K562 (cell line): ENCODE results near the gene MED15. TPM values are rescaled to one million over a fixed set of nuclear protein-coding genes. Genes with fewer than 3 reads are reported as not detected.

Source experiments
- GABPB2 ChIP-seq: fragments of 250-450 bp; sonication (Bioruptor Pico); conservative IDR thresholded peaks from 2 replicates; pipeline ENCODE4 v1.5.1; 2021; ENCODE audit warnings: mild to moderate bottlenecking
- HMG20A ChIP-seq: fragments of 450-650 bp; formaldehyde crosslinking; conservative IDR thresholded peaks from 2 replicates; pipeline ENCODE4 v1.4.0; 2020; ENCODE audit warnings: mild to moderate bottlenecking, mixed read lengths
- ILF3 ChIP-seq: fragments of 450-650 bp; IDR thresholded peaks from 2 replicates; pipeline ENCODE4 v1.6.1; 2018; ENCODE audit warnings: antibody characterized with exemption, mild to moderate bottlenecking, moderate library complexity, borderline replicate concordance
- MBD1 ChIP-seq: fragments of 250-450 bp; sonication (Bioruptor Pico); IDR thresholded peaks from 2 replicates; pipeline ENCODE4 v1.8.0; 2022; ENCODE audit warnings: inconsistent platforms
- MYBL2 ChIP-seq, 2 experiments: fragments of 450-650 bp in 1 of 2; sonication (generic) in 1 of 2; formaldehyde crosslinking in 1 of 2; IDR thresholded peaks; 2 replicates each; pipeline versions ENCODE4 v1.6.1 to v1.8.1; 2017 to 2022; ENCODE audit warnings: borderline replicate concordance in 1 of 2, inconsistent platforms in 1 of 2, low read depth in 1 of 2, mild to moderate bottlenecking in 1 of 2, missing genetic modification reagents in 1 of 2, moderate library complexity in 1 of 2
- POLR2A ChIP-seq: fragments of 450-650 bp; conservative IDR thresholded peaks from 2 replicates; pipeline ENCODE4 v1.6.1; 2016
- SNRNP70 ChIP-seq: fragments of 200-400 bp; formaldehyde crosslinking; optimal IDR thresholded peaks from 2 replicates; pipeline ENCODE3; 2017; ENCODE audit warnings: low read depth, low read length
- SUPT5H ChIP-seq: fragments of 450-650 bp; IDR thresholded peaks from 2 replicates; pipeline ENCODE4 v1.6.1; 2016
- TEAD2 ChIP-seq: fragments of 450-650 bp; IDR thresholded peaks from 2 replicates; pipeline ENCODE4 v1.6.1; 2016; ENCODE audit warnings: missing genetic modification characterization, control low read depth, missing compliant biosample characterization
- ZBTB43 ChIP-seq: sonication (generic); formaldehyde crosslinking; IDR thresholded peaks from 2 replicates; pipeline ENCODE4 v1.8.0; 2023; ENCODE audit warnings: mild to moderate bottlenecking, missing genetic modification reagents
- ZBTB8A ChIP-seq: fragments of 450-650 bp; IDR thresholded peaks from 2 replicates; pipeline ENCODE4 v1.6.1; 2018; ENCODE audit warnings: mild to moderate bottlenecking, moderate library complexity; ENCODE audit not compliant: partially characterized antibody
- ZNF699 ChIP-seq: fragments of 250-450 bp; sonication (Bioruptor Pico); IDR thresholded peaks from 2 replicates; pipeline ENCODE4 v1.8.0; 2021; ENCODE audit warnings: mild to moderate bottlenecking, moderate library complexity; ENCODE audit not compliant: insufficient replicate concordance
- ZNF75A ChIP-seq: fragments of 450-650 bp; formaldehyde crosslinking; IDR thresholded peaks from 2 replicates; pipeline ENCODE4 v1.4.0; 2020; ENCODE audit warnings: mild to moderate bottlenecking
- ZNF778 ChIP-seq: fragments of 450-650 bp; formaldehyde crosslinking; IDR thresholded peaks from 2 replicates; pipeline ENCODE4 v1.4.0; 2020; ENCODE audit warnings: mild to moderate bottlenecking, moderate library complexity
- polyA plus RNA-seq, 8 experiments: library from polyadenylated mRNA; depleted of rRNA in 4 of 8; stranded (reverse) in 5 of 8; unstranded in 3 of 8; fragments of >200 nt; fragmentation: Nextera tagmentation in 2 of 8; fragmentation: Illumina TruSeq in 1 of 8; extraction: Ambion mirVana in 2 of 8; extraction: Trizol in 1 of 8; gene quantifications; 2 replicates each; pipeline versions ENCODE4 v1.2.1 to v1.2.3, GENCODE V29; 2011 to 2014; ENCODE audit warnings: inconsistent platforms in 1 of 8, missing spikeins in 1 of 8
- total RNA-seq, 7 experiments: library from RNA; depleted of rRNA in 6 of 7; stranded (reverse); fragments of >200 nt in 6 of 7; fragmentation: Illumina TruSeq in 2 of 7; extraction: Trizol in 2 of 7; gene quantifications; 2 replicates each; pipeline versions ENCODE4 v1.2.1 to v1.2.3, GENCODE V29; 2011 to 2021; ENCODE audit warnings: low replicate concordance in 1 of 7
- TF ChIP-seq, protein P1 (sequence below): fragments of 250-450 bp; sonication (Bioruptor Pico); IDR thresholded peaks from 2 replicates; pipeline ENCODE4 v1.8.0; 2022; ENCODE audit warnings: inconsistent platforms, mild to moderate bottlenecking, moderate library complexity, borderline replicate concordance
- TF ChIP-seq, protein P2 (sequence below), 2 experiments: fragments of 450-650 bp in 1 of 2; IDR thresholded peaks; 2 replicates each; pipeline ENCODE4 v1.6.1; 2011 to 2017; ENCODE audit warnings: low read depth in 2 of 2, antibody characterized with exemption in 1 of 2, borderline replicate concordance in 1 of 2, low read length in 1 of 2, mild to moderate bottlenecking in 1 of 2, mixed read lengths in 1 of 2; ENCODE audit not compliant: control insufficient read depth in 1 of 2

MED15 gene
- total and polyA plus RNA-seq, 9 of the 15 experiments (the other 6 are each of a cell fraction or from before 2014, with no cell fraction given): 4.0 to 271 (median 60.1) TPM

- TF ChIP-seq ZBTB8A: no peak
- TF ChIP-seq MYBL2 (IDR thresholded peaks at IDR 0.05; ENCODE audit: low read depth): no peak
- no peak for TF ChIP-seq MYBL2 (CRISPR knock-in tag; IDR thresholded peaks at IDR 0.05; ENCODE audit: borderline replicate concordance)
- TF ChIP-seq GABPB2 (CRISPR knock-in tag): no peak
- TF ChIP-seq ZNF699 (CRISPR knock-in tag): no peak
- no peak for TF ChIP-seq ILF3
- no peak for TF ChIP-seq MBD1
- no peak for TF ChIP-seq POLR2A
- TF ChIP-seq SNRNP70: no peak
- TF ChIP-seq SUPT5H: no peak
- TF ChIP-seq HMG20A (CRISPR knock-in tag): no peak
- TF ChIP-seq, protein P1, sequence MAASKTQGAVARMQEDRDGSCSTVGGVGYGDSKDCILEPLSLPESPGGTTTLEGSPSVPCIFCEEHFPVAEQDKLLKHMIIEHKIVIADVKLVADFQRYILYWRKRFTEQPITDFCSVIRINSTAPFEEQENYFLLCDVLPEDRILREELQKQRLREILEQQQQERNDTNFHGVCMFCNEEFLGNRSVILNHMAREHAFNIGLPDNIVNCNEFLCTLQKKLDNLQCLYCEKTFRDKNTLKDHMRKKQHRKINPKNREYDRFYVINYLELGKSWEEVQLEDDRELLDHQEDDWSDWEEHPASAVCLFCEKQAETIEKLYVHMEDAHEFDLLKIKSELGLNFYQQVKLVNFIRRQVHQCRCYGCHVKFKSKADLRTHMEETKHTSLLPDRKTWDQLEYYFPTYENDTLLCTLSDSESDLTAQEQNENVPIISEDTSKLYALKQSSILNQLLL (CRISPR knock-in tag): no peak
- no peak for TF ChIP-seq ZBTB43
- TF ChIP-seq ZNF778: no peak
- no peak for TF ChIP-seq TEAD2 (tag)
- TF ChIP-seq, protein P2, sequence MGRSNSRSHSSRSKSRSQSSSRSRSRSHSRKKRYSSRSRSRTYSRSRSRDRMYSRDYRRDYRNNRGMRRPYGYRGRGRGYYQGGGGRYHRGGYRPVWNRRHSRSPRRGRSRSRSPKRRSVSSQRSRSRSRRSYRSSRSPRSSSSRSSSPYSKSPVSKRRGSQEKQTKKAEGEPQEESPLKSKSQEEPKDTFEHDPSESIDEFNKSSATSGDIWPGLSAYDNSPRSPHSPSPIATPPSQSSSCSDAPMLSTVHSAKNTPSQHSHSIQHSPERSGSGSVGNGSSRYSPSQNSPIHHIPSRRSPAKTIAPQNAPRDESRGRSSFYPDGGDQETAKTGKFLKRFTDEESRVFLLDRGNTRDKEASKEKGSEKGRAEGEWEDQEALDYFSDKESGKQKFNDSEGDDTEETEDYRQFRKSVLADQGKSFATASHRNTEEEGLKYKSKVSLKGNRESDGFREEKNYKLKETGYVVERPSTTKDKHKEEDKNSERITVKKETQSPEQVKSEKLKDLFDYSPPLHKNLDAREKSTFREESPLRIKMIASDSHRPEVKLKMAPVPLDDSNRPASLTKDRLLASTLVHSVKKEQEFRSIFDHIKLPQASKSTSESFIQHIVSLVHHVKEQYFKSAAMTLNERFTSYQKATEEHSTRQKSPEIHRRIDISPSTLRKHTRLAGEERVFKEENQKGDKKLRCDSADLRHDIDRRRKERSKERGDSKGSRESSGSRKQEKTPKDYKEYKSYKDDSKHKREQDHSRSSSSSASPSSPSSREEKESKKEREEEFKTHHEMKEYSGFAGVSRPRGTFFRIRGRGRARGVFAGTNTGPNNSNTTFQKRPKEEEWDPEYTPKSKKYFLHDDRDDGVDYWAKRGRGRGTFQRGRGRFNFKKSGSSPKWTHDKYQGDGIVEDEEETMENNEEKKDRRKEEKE (IDR thresholded peaks at IDR 0.05; ENCODE audit: borderline replicate concordance in 1 of 2, control insufficient read depth in 1 of 2, low read depth in 2 of 2, low read length in 1 of 2): no peak
- TF ChIP-seq ZNF75A (CRISPR knock-in tag): no peak
- TF ChIP-seq, all 486 proteins: peak for 23
Observed at GRCh38 chr22:20586403-20586745, 79.0 kb downstream of the MED15 start (continued).
